Measurements from ENCODE around the gene INS. TPM values are rescaled to one million over a fixed set of nuclear protein-coding genes. Genes with fewer than 3 reads are reported as not detected.

INS gene
- total and polyA plus RNA-seq, 2 of the 4 experiments (the other 2 are of a cell fraction): not detected

DNA sequence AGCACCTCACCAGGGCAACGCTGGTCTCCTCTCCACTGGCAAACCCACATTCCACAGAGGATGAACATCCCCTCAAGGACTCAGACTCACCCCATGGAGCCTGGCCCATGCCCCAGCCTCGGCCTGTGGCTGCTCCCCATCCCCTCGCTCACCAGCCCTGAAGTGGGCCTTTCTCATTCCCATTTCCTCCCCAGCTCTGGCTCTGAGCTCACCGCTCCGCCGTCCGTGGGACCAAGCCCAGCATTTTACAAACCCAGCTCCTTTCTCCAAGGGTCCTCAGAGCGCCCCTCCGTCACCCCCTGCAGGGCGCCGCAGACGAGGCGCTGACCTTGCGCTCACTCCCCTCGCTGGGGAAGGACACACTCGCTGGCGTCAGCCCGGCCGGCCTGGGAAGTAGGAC is 15.0 kb downstream of the INS start:
- H3K4ac ChIP-seq (ENCODE audit: low read depth, low read length): no peak overlapping the region
- no peak overlapping the region for H3K56ac ChIP-seq (ENCODE audit: extremely low read depth, insufficient read depth, low read length)
- ChIA-PET POLR2A (ENCODE audit: unreplicated experiment) (no interaction called here), CTCF (no interaction called here)
- H4K5ac ChIP-seq (ENCODE audit: low read depth, low read length): no peak overlapping the region
- H4K8ac ChIP-seq (ENCODE audit: low read depth in 2 of 2, low read length in 2 of 2): no peak overlapping the region
- peaks cover 6% of the 10 kb centered on the region; the same call in 1 of the 2 replicates for H4K20me1 ChIP-seq (ENCODE audit: insufficient read depth, low read length)
- no peak overlapping the region for H3K23ac ChIP-seq (ENCODE audit: low read depth, low read length)
- H3K36me3 ChIP-seq (ENCODE audit: control insufficient read depth, insufficient read depth, low read length): no peaks in the 10 kb centered on the region
- peaks cover 95% of the 10 kb centered on the region for H3K27me3 ChIP-seq (ENCODE audit: control insufficient read depth, insufficient read depth, low read length)
- no peak overlapping the region for H2AFZ ChIP-seq (replicated peaks; ENCODE audit: low read length, poor library complexity)
- H2BK120ac ChIP-seq (ENCODE audit: low read depth, low read length): no peak overlapping the region
- BruUV-seq (replicated peaks): no TSS peak
- H3K9me3 ChIP-seq (ENCODE audit: control insufficient read depth, insufficient read depth, low read length): no peaks in the 10 kb centered on the region
- no peak overlapping the region for H2BK5ac ChIP-seq (ENCODE audit: low read depth, low read length, poor library complexity, severe bottlenecking)
- H3K27ac ChIP-seq (ENCODE audit: insufficient read depth, low read length): no peak overlapping the region
- H3K9me1 ChIP-seq (ENCODE audit: insufficient read depth, low read length): no peaks in the 10 kb centered on the region
- H3K18ac ChIP-seq (ENCODE audit: low read depth, low read length): no peak overlapping the region
- ATAC-seq (ENCODE audit: low read depth) (no peak), DNase-seq (no peak)
- no peak overlapping the region for H3K4me2 ChIP-seq (ENCODE audit: low read depth, low read length)
- TF ChIP-seq MAFK (IDR thresholded peaks at IDR 0.05; ENCODE audit: low read depth, low read length) (no peak), CTCF (conservative IDR thresholded peaks at IDR 0.05; ENCODE audit: low read depth, low read length) (no peak), BHLHE40 (IDR thresholded peaks at IDR 0.05; ENCODE audit: low read depth, low read length) (no peak), MAZ (IDR thresholded peaks at IDR 0.05; ENCODE audit: borderline replicate concordance, low read depth, low read length) (no peak)
- peaks cover 2% of the 10 kb centered on the region; the same call in 1 of the 2 replicates for H3K4me1 ChIP-seq (ENCODE audit: control insufficient read depth, insufficient read depth, low read length)
- no peaks in the 10 kb centered on the region for H3K79me1 ChIP-seq (ENCODE audit: low read depth in 1 of 2, low read length in 2 of 2)
- in situ Hi-C loops (cut with MboI; ENCODE audit: low sequenced_read_pairs): no loop called here
- H2AK5ac ChIP-seq (ENCODE audit: low read depth, low read length): no peak overlapping the region
- H3K4me3 ChIP-seq (ENCODE audit: insufficient read depth, low read depth, low read length): no peak overlapping the region
- intact Hi-C loops (cut with micrococcal nuclease): no loop called here
- H2BK20ac ChIP-seq (ENCODE audit: low read depth, low read length): no peak overlapping the region
- no peak overlapping the region for H2BK15ac ChIP-seq (ENCODE audit: low read depth, low read length)
- no peak overlapping the region for H2AK9ac ChIP-seq (replicated peaks; ENCODE audit: low read depth, low read length, poor library complexity)
- WGBS, 2 experiments (ENCODE audit: extremely low coverage in 2 of 2, insufficient read length in 1 of 2): 40% methylated on average over 1 of the region's 19 CpGs; no CpG with 5 or more reads in 1 of the 2 experiments
- H3K9ac ChIP-seq (ENCODE audit: low read depth, low read length): no peak overlapping the region
- dilution Hi-C loops (cut with HindIII; ENCODE audit: low sequenced_read_pairs, unreplicated experiment): no loop called here
- no peak overlapping the region for H4K91ac ChIP-seq (ENCODE audit: insufficient read depth, low read depth, low read length)
- H3K14ac ChIP-seq (replicated peaks; ENCODE audit: low read depth, low read length): no peak overlapping the region

All from IMR-90 (cell line).